ENCODE measurements around the gene HSP90AA1. TPM values are rescaled to one million over a fixed set of nuclear protein-coding genes. Genes with fewer than 3 reads are reported as not detected.

HSP90AA1 gene
- total and polyA plus RNA-seq, 2 donors (not counting 1 experiment from before 2014, with no cell fraction given): 190 to 222 TPM

GRCh38 chr14:102088012-102088792 is 1.4 kb upstream of the HSP90AA1 start:
- Mint-ChIP-seq H3K27ac (peak overlapping the region; percentile 92), H3K4me1 (peaks cover 49% of the 10 kb centered on the region), H3K9me3 (ENCODE audit: insufficient read depth) (no peaks in the 10 kb centered on the region), H3K4me3 (peak overlapping the region; percentile 95), H3K27me3 (no peaks in the 10 kb centered on the region)
- Histone ChIP-seq H2AFZ (ENCODE audit: insufficient read depth, low read depth, low read length, poor library complexity, severe bottlenecking) (peak overlapping the region; percentile 99), H3K79me2 (ENCODE audit: control insufficient read depth, insufficient read depth, low read length) (peaks cover 22% of the 10 kb centered on the region), H3K27me3 (replicated peaks in 1 of 4; ENCODE audit: control extremely low read depth in 1 of 4, control insufficient read depth in 3 of 4, insufficient read depth in 4 of 4, low read length in 3 of 4) (no peaks in the 10 kb centered on the region), H3K27ac (ENCODE audit: low read length in 2 of 2) (peak overlapping the region; percentile 38 to 96), H3K4me1 (ENCODE audit: control insufficient read depth in 2 of 2, insufficient read depth in 2 of 2, low read length in 2 of 2) (peaks cover 18 to 28% of the 10 kb centered on the region in 2 donors), H3K4me3 (ENCODE audit: control extremely low read depth in 1 of 5, extremely low read depth in 1 of 5, insufficient read depth in 1 of 5, low read depth in 2 of 5, low read length in 4 of 5) (peak overlapping the region; percentile 79 to 91 (median 84)), H3K9me3 (ENCODE audit: control extremely low read depth in 1 of 3, control insufficient read depth in 2 of 3, insufficient read depth in 1 of 3, low read length in 2 of 3) (no peaks in the 10 kb centered on the region), H3K9ac (ENCODE audit: low read length) (peak overlapping the region; percentile 91), H3K36me3 (replicated peaks in 1 of 2; ENCODE audit: control extremely low read depth in 1 of 2, control insufficient read depth in 1 of 2, extremely low read depth in 1 of 2, insufficient read depth in 2 of 2, low read length in 1 of 2) (peaks cover 4 to 27% of the 10 kb centered on the region in 2 experiments), H3K4me2 (replicated peaks; ENCODE audit: low read depth, low read length, poor library complexity, severe bottlenecking) (peak overlapping the region; percentile 87), H4K20me1 (ENCODE audit: control insufficient read depth, insufficient read depth, low read length, poor library complexity, severe bottlenecking) (peaks cover 6% of the 10 kb centered on the region)
- WGBS (ENCODE audit: insufficient coverage): 11% methylated on average over 36 of the region's 39 CpGs
- no peak for TF ChIP-seq CTCF (IDR thresholded peaks at IDR 0.05)
- no peak for TF ChIP-seq EZH2 (IDR thresholded peaks at IDR 0.05; ENCODE audit: borderline replicate concordance, insufficient read depth, low read depth, low read length, poor library complexity, severe bottlenecking)
- DNase-seq (peak; percentile 65), ATAC-seq (ENCODE audit: low read depth) (no peak)
- ChIA-PET CTCF (interaction anchor here (0.7 to 2.4 kb wide), 6 partner anchors 9 to 244 kb away, joined by 3 to 12 read pairs (median 4); partner anchors contain the start of gene MOK), POLR2A (interaction anchor here (0.6 to 1.3 kb wide), 5 partner anchors 8 to 1851 kb away, joined by 3 to 10 read pairs (median 4); no protein-coding TSS in a partner anchor)
- intact Hi-C loops (cut with micrococcal nuclease): loop anchor here (5.0 kb wide), 2 partner anchors 211 to 1249 kb away; no protein-coding TSS in a partner anchor

- Mint-ChIP-seq H3K27ac (peak overlapping the region; percentile 92), H3K4me3 (peak overlapping the region; percentile 95), H3K9me3 (ENCODE audit: insufficient read depth) (no peaks in the 10 kb centered on the region), H3K4me1 (peaks cover 52% of the 10 kb centered on the region), H3K27me3 (no peaks in the 10 kb centered on the region)
- peak overlapping the region; percentile 91 for H3K9ac ChIP-seq (ENCODE audit: low read length)
- H3K4me2 ChIP-seq (replicated peaks; ENCODE audit: low read depth, low read length, poor library complexity, severe bottlenecking): peak overlapping the region; percentile 87
- CTCF ChIA-PET: interaction anchor here (0.7 to 2.4 kb wide), 6 partner anchors 9 to 243 kb away, joined by 3 to 12 read pairs (median 4); partner anchors contain the start of gene MOK
- 0% methylated on average over 4 of the region's 11 CpGs for WGBS (ENCODE audit: insufficient coverage)
- H3K4me1 ChIP-seq (ENCODE audit: control insufficient read depth in 2 of 2, insufficient read depth in 2 of 2, low read length in 2 of 2): peaks cover 18 to 28% of the 10 kb centered on the region in 2 donors
- peak overlapping the region; percentile 84 to 96 for H3K27ac ChIP-seq (ENCODE audit: low read length in 2 of 2)
- ATAC-seq (ENCODE audit: low read depth): no peak
- peaks cover 4 to 32% of the 10 kb centered on the region in 2 experiments for H3K36me3 ChIP-seq (replicated peaks in 1 of 2; ENCODE audit: control extremely low read depth in 1 of 2, control insufficient read depth in 1 of 2, extremely low read depth in 1 of 2, insufficient read depth in 2 of 2, low read length in 1 of 2)
- H4K20me1 ChIP-seq (ENCODE audit: control insufficient read depth, insufficient read depth, low read length, poor library complexity, severe bottlenecking): peaks cover 7% of the 10 kb centered on the region
- H3K9me3 ChIP-seq (ENCODE audit: control extremely low read depth in 1 of 3, control insufficient read depth in 2 of 3, insufficient read depth in 1 of 3, low read length in 2 of 3): no peaks in the 10 kb centered on the region
- H3K79me2 ChIP-seq (ENCODE audit: control insufficient read depth, insufficient read depth, low read length): peaks cover 22% of the 10 kb centered on the region
- POLR2A ChIA-PET: interaction anchor here (0.6 to 1.3 kb wide), 5 partner anchors 9 to 1850 kb away, joined by 3 to 10 read pairs (median 4); no protein-coding TSS in a partner anchor
- H3K4me3 ChIP-seq (ENCODE audit: control extremely low read depth in 1 of 5, extremely low read depth in 1 of 5, insufficient read depth in 1 of 5, low read depth in 2 of 5, low read length in 4 of 5): peak overlapping the region; percentile 79 to 91 (median 84)
- intact Hi-C loops (cut with micrococcal nuclease): loop anchor here (1.0 to 5.0 kb wide), 8 partner anchors 16 to 1250 kb away; partner anchors contain the start of gene WDR20
- peak overlapping the region; percentile 99 for H2AFZ ChIP-seq (ENCODE audit: insufficient read depth, low read depth, low read length, poor library complexity, severe bottlenecking)
- no peak for DNase-seq
- no peak for TF ChIP-seq CTCF (IDR thresholded peaks at IDR 0.05)
- no peak for TF ChIP-seq EZH2 (IDR thresholded peaks at IDR 0.05; ENCODE audit: borderline replicate concordance, insufficient read depth, low read depth, low read length, poor library complexity, severe bottlenecking)
- no peaks in the 10 kb centered on the region for H3K27me3 ChIP-seq (replicated peaks in 1 of 4; ENCODE audit: control extremely low read depth in 1 of 4, control insufficient read depth in 3 of 4, insufficient read depth in 4 of 4, low read length in 3 of 4)
Observed at GRCh38 chr14:102087762-102088011, 843 bp upstream of the HSP90AA1 start.

Measured in B cell (primary cell).